Endodermal cell (in vitro differentiated cells): Measurements from ENCODE around the gene KHDC4. TPM values are rescaled to one million over a fixed set of nuclear protein-coding genes. Genes with fewer than 3 reads are reported as not detected.

ENCODE experiments used
- DNase-seq: peaks from one replicate; pipeline ENCODE4 v3.0.0-alpha.2; 2017
- H3K27ac ChIP-seq: 2 replicates; pipeline ENCODE4 v1.5.1; 2013; ENCODE audit warnings: mild to moderate bottlenecking, low read depth, low read length, moderate library complexity
- H3K27me3 ChIP-seq: 2 replicates; pipeline ENCODE4 v1.6.1; 2013; ENCODE audit warnings: mild to moderate bottlenecking, low read length, moderate library complexity; ENCODE audit not compliant: insufficient read depth, control insufficient read depth, poor library complexity, severe bottlenecking
- H3K36me3 ChIP-seq: 2 replicates; pipeline ENCODE4 v1.7.0; 2013; ENCODE audit warnings: mild to moderate bottlenecking, low read length, moderate library complexity; ENCODE audit not compliant: control insufficient read depth, insufficient read depth
- H3K4me1 ChIP-seq: one replicate; pipeline ENCODE4 v1.7.0; 2013; ENCODE audit warnings: low read length; ENCODE audit not compliant: control insufficient read depth, insufficient read depth
- H3K4me3 ChIP-seq: 2 replicates; pipeline ENCODE4 v1.5.1; 2013; ENCODE audit warnings: mild to moderate bottlenecking, low read length, moderate library complexity
- H3K9ac ChIP-seq: 2 replicates; pipeline ENCODE4 v1.6.1; 2013; ENCODE audit warnings: mild to moderate bottlenecking, low read length, moderate library complexity; ENCODE audit not compliant: poor library complexity, severe bottlenecking; ENCODE audit errors: extremely low read depth
- H3K9me3 ChIP-seq: 2 replicates; pipeline ENCODE4 v1.6.1; 2013; ENCODE audit warnings: mild to moderate bottlenecking, low read length, moderate library complexity; ENCODE audit not compliant: control insufficient read depth
- H3K27ac Mint-ChIP-seq: 2 replicates; pipeline ENCODE4 v1.8.0; 2020; ENCODE audit warnings: mixed read lengths
- H3K27me3 Mint-ChIP-seq: 2 replicates; pipeline ENCODE4 v1.8.0; 2021; ENCODE audit warnings: mild to moderate bottlenecking, mixed read lengths; ENCODE audit not compliant: insufficient read depth
- H3K36me3 Mint-ChIP-seq: 2 replicates; pipeline ENCODE4 v1.8.0; 2020; ENCODE audit warnings: low read depth, mixed read lengths
- H3K4me1 Mint-ChIP-seq: 2 replicates; pipeline ENCODE4 v1.8.0; 2020; ENCODE audit warnings: mixed read lengths
- H3K4me3 Mint-ChIP-seq: 2 replicates; pipeline ENCODE4 v1.8.0; 2020; ENCODE audit warnings: mild to moderate bottlenecking, moderate library complexity, mixed read lengths
- H3K9me3 Mint-ChIP-seq: 2 replicates; pipeline ENCODE4 v1.8.0; 2020; ENCODE audit warnings: mild to moderate bottlenecking, mixed read lengths
- CTCF ChIP-seq: fragments of 200-600 bp; sonication (generic); conservative IDR thresholded peaks from 2 replicates; pipeline ENCODE4 v1.5.0; 2021; ENCODE audit warnings: antibody characterized with exemption, mild to moderate bottlenecking
- WGBS, 2 experiments: methylation state at CpG; one replicate each; pipeline versions ENCODE4 v1.1.5 to v1.1.7; 2013; ENCODE audit warnings: missing lambda C conversion rate in 2 of 2, mixed read lengths in 1 of 2; ENCODE audit not compliant: insufficient coverage in 1 of 2, insufficient read length in 1 of 2; 5-methylcytosine and 5-hydroxymethylcytosine counted together
- total RNA-seq, 2 donors: library from RNA; stranded (reverse); fragmentation: NEBNext Ultra II Directional in 1 of 2; extraction: Animal tissue kit (Norgen Biotek cat#: 25700) in 1 of 2; gene quantifications; 2 replicates in 1 of 2; 3 replicates in 1 of 2; pipeline ENCODE4 v1.2.1, GENCODE V29; 2021

The KHDC4 gene
- total RNA-seq, 2 donors from 2014 or later = 67.7 to 76.2 TPM

GRCh38 chr1:155873860-155874259 lies 60.4 kb downstream of the KHDC4 start:
- Histone ChIP-seq H3K27ac (no peak overlapping the region), H3K9ac (no peak overlapping the region), H3K9me3 (no peaks in the 10 kb centered on the region), H3K27me3 (no peaks in the 10 kb centered on the region), H3K4me1 (no peaks in the 10 kb centered on the region), H3K36me3 (no peaks in the 10 kb centered on the region), H3K4me3 (no peak overlapping the region)
- H3K4me1 Mint-ChIP-seq = no peaks in the 10 kb centered on the region
- peaks cover 9% of the 10 kb centered on the region for H3K27me3 Mint-ChIP-seq
- no peaks in the 10 kb centered on the region for H3K9me3 Mint-ChIP-seq
- H3K27ac Mint-ChIP-seq = no peak overlapping the region
- no peak for TF ChIP-seq CTCF
- WGBS, 2 experiments = 89 to 91% methylated on average over 9 of the region's 9 CpGs
- DNase-seq = no peak
- H3K36me3 Mint-ChIP-seq = no peaks in the 10 kb centered on the region
- H3K4me3 Mint-ChIP-seq = no peak overlapping the region

- 94 to 96% methylated on average over 3 to 5 of the region's 5 CpGs for WGBS, 2 experiments
- Histone ChIP-seq H3K27me3 (peaks cover 1% of the 10 kb centered on the region), H3K9ac (no peak overlapping the region), H3K27ac (no peak overlapping the region), H3K4me1 (no peaks in the 10 kb centered on the region), H3K9me3 (no peaks in the 10 kb centered on the region), H3K36me3 (no peaks in the 10 kb centered on the region), H3K4me3 (no peak overlapping the region)
- Mint-ChIP-seq H3K27ac (no peak overlapping the region), H3K27me3 (peaks cover 9% of the 10 kb centered on the region), H3K36me3 (no peaks in the 10 kb centered on the region), H3K4me3 (no peak overlapping the region), H3K9me3 (no peaks in the 10 kb centered on the region), H3K4me1 (no peaks in the 10 kb centered on the region)
- no peak for TF ChIP-seq CTCF
- DNase-seq = no peak
Observed at GRCh38 chr1:155872527-155872926, 61.7 kb downstream of the KHDC4 start.

GRCh38 chr1:155871390-155871789 lies 62.8 kb downstream of the KHDC4 start:
- Mint-ChIP-seq H3K27ac (no peak overlapping the region), H3K36me3 (no peaks in the 10 kb centered on the region)
- no peak for TF ChIP-seq CTCF

More at GRCh38 chr1:155871390-155871789, 62.8 kb downstream of the KHDC4 start:
- Histone ChIP-seq H3K27me3 (peaks cover 5% of the 10 kb centered on the region), H3K4me3 (no peak overlapping the region), H3K27ac (no peak overlapping the region), H3K36me3 (no peaks in the 10 kb centered on the region), H3K9me3 (no peaks in the 10 kb centered on the region), H3K9ac (no peak overlapping the region), H3K4me1 (no peaks in the 10 kb centered on the region)
- no peak for DNase-seq
- no peak overlapping the region for H3K4me3 Mint-ChIP-seq
- no peaks in the 10 kb centered on the region for H3K9me3 Mint-ChIP-seq
- WGBS, 2 experiments = 86 to 100% methylated on average over 1 of the region's 1 CpG
- H3K27me3 Mint-ChIP-seq = peaks cover 9% of the 10 kb centered on the region
- H3K4me1 Mint-ChIP-seq = no peaks in the 10 kb centered on the region
